ENCODE measurements around the gene PCYT2. TPM values are rescaled to one million over a fixed set of nuclear protein-coding genes. Genes with fewer than 3 reads are reported as not detected.

Gene PCYT2
- total and polyA plus RNA-seq, 9 of the 15 experiments (the other 6 are each of a cell fraction or from before 2014, with no cell fraction given) = 0.92 to 134 (median 82.5) TPM

- TF ChIP-seq ZNF239 (CRISPR knock-in tag; IDR thresholded peaks at IDR 0.05) = no peak
- TF ChIP-seq CGGBP1 (CRISPR knock-in tag; IDR thresholded peaks at IDR 0.05) = no peak
- TF ChIP-seq KAT8 (IDR thresholded peaks at IDR 0.05; ENCODE audit: low read depth) = no peak
- TF ChIP-seq ZNF212 (CRISPR knock-in tag; IDR thresholded peaks at IDR 0.05) = no peak
- no peak for TF ChIP-seq ZNF449 (CRISPR knock-in tag; IDR thresholded peaks at IDR 0.05)
- TF ChIP-seq SMARCE1 (IDR thresholded peaks at IDR 0.05) = no peak
- no peak for TF ChIP-seq TCF7 (IDR thresholded peaks at IDR 0.05; ENCODE audit: borderline replicate concordance)
- no peak for TF ChIP-seq TBL1XR1 (IDR thresholded peaks at IDR 0.05; ENCODE audit: low read length in 2 of 2)
- no peak for TF ChIP-seq FOXK2 (conservative IDR thresholded peaks at IDR 0.05 in 1 of 2, IDR thresholded peaks at IDR 0.05 in 1 of 2; ENCODE audit: low read depth in 2 of 2)
- no peak for TF ChIP-seq TSC22D4 (tag; IDR thresholded peaks at IDR 0.05)
- TF ChIP-seq CC2D1A (IDR thresholded peaks at IDR 0.05) = no peak
- no peak for TF ChIP-seq MCM2 (IDR thresholded peaks at IDR 0.05; ENCODE audit: low read depth)
- TF ChIP-seq TEAD2 (tag; IDR thresholded peaks at IDR 0.05) = no peak
- TF ChIP-seq ATF6 (CRISPR knock-in tag; IDR thresholded peaks at IDR 0.05) = no peak
- TF ChIP-seq ZNF253 (CRISPR knock-in tag; conservative IDR thresholded peaks at IDR 0.05) = no peak
- TF ChIP-seq TCFL5 (CRISPR knock-in tag; conservative IDR thresholded peaks at IDR 0.05) = no peak
- peak; percentile 21; the same call in 1 of the 2 replicates for TF ChIP-seq RFX7 (CRISPR knock-in tag; IDR thresholded peaks at IDR 0.05)
- no peak for TF ChIP-seq ZC3H11A (IDR thresholded peaks at IDR 0.05; ENCODE audit: low read depth, low read length)
- TF ChIP-seq ZNF263 (CRISPR knock-in tag; IDR thresholded peaks at IDR 0.05; ENCODE audit: borderline replicate concordance) = no peak
- peak; percentile 15 to 23; a peak in 1 of 4 replicates for TF ChIP-seq MAZ (CRISPR knock-in tag; conservative IDR thresholded peaks at IDR 0.05 in 1 of 2, IDR thresholded peaks at IDR 0.05 in 1 of 2)
- no peak for TF ChIP-seq E2F3 (CRISPR knock-in tag; IDR thresholded peaks at IDR 0.05)
- no peak for TF ChIP-seq ZBTB26 (CRISPR knock-in tag; IDR thresholded peaks at IDR 0.05)
- no peak for TF ChIP-seq GTF2A2 (tag; IDR thresholded peaks at IDR 0.05)
- TF ChIP-seq TOE1 (IDR thresholded peaks at IDR 0.05; ENCODE audit: borderline replicate concordance) = 0 out of 2 replicates have a peak, but pooled peaks have one; percentile 4
- TF ChIP-seq TOE1 (CRISPR knock-in tag; IDR thresholded peaks at IDR 0.05; ENCODE audit: borderline replicate concordance, low read depth) = no peak
- TF ChIP-seq RUNX1 (IDR thresholded peaks at IDR 0.05; ENCODE audit: low read depth) = no peak; the same call in 1 of the 2 replicates
Measured at GRCh38 chr17:81867170-81867990, 43.8 kb downstream of the PCYT2 start (continued).
